A549 (cell line): ENCODE data around the gene MANSC4. TPM values are rescaled to one million over a fixed set of nuclear protein-coding genes. Genes with fewer than 3 reads are reported as not detected.

ENCODE experiments used
- ATAC-seq, 2 experiments: fragments of 200-7000 bp in 1 of 2; fragments of >200 bp in 1 of 2; cut with Nextera tagmentation in 1 of 2; cut with Tn5 transposase in 1 of 2; 3 replicates each; pipeline versions ENCODE4 v1.8.0 to v1.9.1; 2018 to 2020; ENCODE audit warnings: mild to moderate bottlenecking in 1 of 2, moderate library complexity in 1 of 2
- CTCF ChIA-PET: fragments of 300-600 bp; sonication (Branson Sonifier 250); formaldehyde crosslinking; extraction: SDS; loops from one replicate; lab custom pipeline; 2021; ENCODE audit warnings: antibody characterized with exemption, inconsistent platforms; lab: Yijun Ruan, JAX
- POLR2A ChIA-PET: fragments of 350-600 bp; formaldehyde crosslinking; extraction: SDS; loops from one replicate; lab custom pipeline; 2021; ENCODE audit warnings: antibody characterized with exemption, inconsistent platforms; lab: Yijun Ruan, JAX
- DNase-seq, 2 experiments: peaks; one replicate each; pipeline versions ENCODE4 v3.0.0 to v3.0.0-alpha.2; 2011 to 2016; ENCODE audit warnings: low read depth in 1 of 2, low spot score in 1 of 2
- FAIRE-seq: peaks from 2 replicates; lab custom pipeline; 2011; peaks lifted over from hg19 to GRCh38; lab: Jason Lieb, UNC
- H3K27ac ChIP-seq, 2 experiments: fragments of >200 bp; sonication (Bioruptor Twin); formaldehyde crosslinking; 3 replicates each; pipeline ENCODE4 v1.5.1; 2016 to 2017
- H3K4me1 ChIP-seq: fragments of >200 bp; sonication (Bioruptor Twin); formaldehyde crosslinking; 3 replicates; pipeline ENCODE4 v1.6.1; 2016
- H3K4me2 ChIP-seq: fragments of >200 bp; sonication (Bioruptor Twin); formaldehyde crosslinking; 3 replicates; pipeline ENCODE4 v1.6.1; 2016
- H3K4me3 ChIP-seq: fragments of >200 bp; sonication (Bioruptor Twin); formaldehyde crosslinking; 3 replicates; pipeline ENCODE4 v1.5.1; 2016
- H3K9me3 ChIP-seq: fragments of >200 bp; sonication (Bioruptor Twin); formaldehyde crosslinking; 3 replicates; pipeline ENCODE4 v1.6.1; 2016
- BHLHE40 ChIP-seq: IDR thresholded peaks from 2 replicates; pipeline ENCODE4 v1.6.1; 2012; ENCODE audit warnings: low read depth, low read length, inconsistent platforms
- CHD4 ChIP-seq: fragments of 200-600 bp; sonication (generic); IDR thresholded peaks from 2 replicates; pipeline ENCODE4 v1.6.1; 2016; ENCODE audit warnings: antibody characterized with exemption, mild to moderate bottlenecking, borderline replicate concordance
- EHF ChIP-seq: fragments of 250-450 bp; sonication (Bioruptor Pico); IDR thresholded peaks from 2 replicates; pipeline ENCODE4 v1.5.0; 2020; ENCODE audit warnings: mild to moderate bottlenecking
- FOXS1 ChIP-seq: fragments of 250-450 bp; sonication (Bioruptor Pico); IDR thresholded peaks from 2 replicates; pipeline ENCODE4 v1.5.0; 2020; ENCODE audit warnings: mild to moderate bottlenecking, moderate library complexity
- GATA3 ChIP-seq: IDR thresholded peaks from 2 replicates; pipeline ENCODE4 v1.6.1; 2012; ENCODE audit warnings: borderline replicate concordance
- HOXB13 ChIP-seq: fragments of 250-450 bp; sonication (Bioruptor Pico); IDR thresholded peaks from 2 replicates; pipeline ENCODE4 v1.5.0; 2020; ENCODE audit warnings: low read depth, mild to moderate bottlenecking, moderate library complexity
- HOXB5 ChIP-seq: fragments of 250-450 bp; sonication (Bioruptor Pico); IDR thresholded peaks from 2 replicates; pipeline ENCODE4 v1.5.0; 2020; ENCODE audit warnings: mild to moderate bottlenecking, moderate library complexity
- JUNB ChIP-seq: fragments of >200 bp; sonication (Bioruptor Twin); formaldehyde crosslinking; IDR thresholded peaks from 2 replicates; pipeline ENCODE4 v1.6.1; 2016
- MAFK ChIP-seq: fragments of 450-650 bp; IDR thresholded peaks from 2 replicates; pipeline ENCODE4 v1.6.1; 2014; ENCODE audit not compliant: partially characterized antibody
- MYC ChIP-seq: IDR thresholded peaks from 2 replicates; pipeline ENCODE4 v1.6.1; 2012; ENCODE audit warnings: mild to moderate bottlenecking, inconsistent platforms, low read length, improper control_type of control experiment, borderline replicate concordance
- NPAS2 ChIP-seq: fragments of 250-450 bp; sonication (Bioruptor Pico); IDR thresholded peaks from 2 replicates; pipeline ENCODE4 v1.8.0; 2022; ENCODE audit warnings: mild to moderate bottlenecking, moderate library complexity, borderline replicate concordance
- NR3C1 ChIP-seq: fragments of >200 bp; sonication (Bioruptor Twin); formaldehyde crosslinking; IDR thresholded peaks from 3 replicates; pipeline ENCODE4 v1.6.1; 2017
- RFX5 ChIP-seq: fragments of 450-650 bp; IDR thresholded peaks from 2 replicates; pipeline ENCODE4 v1.7.1; 2014; ENCODE audit warnings: antibody characterized with exemption, mild to moderate bottlenecking, moderate library complexity
- TP53 ChIP-seq: fragments of 250-450 bp; sonication (Bioruptor Pico); IDR thresholded peaks from 2 replicates; pipeline ENCODE4 v1.5.0; 2021; ENCODE audit warnings: mild to moderate bottlenecking, moderate library complexity
- ZC3H11A ChIP-seq: fragments of 450-650 bp; IDR thresholded peaks from 2 replicates; pipeline ENCODE4 v1.6.1; 2014; ENCODE audit warnings: antibody characterized with exemption, mild to moderate bottlenecking
- ZFP36 ChIP-seq: fragments of 450-650 bp; IDR thresholded peaks from 2 replicates; pipeline ENCODE4 v1.6.1; 2014; ENCODE audit warnings: borderline replicate concordance; ENCODE audit not compliant: partially characterized antibody
- ZNF302 ChIP-seq: fragments of 250-450 bp; sonication (Bioruptor Pico); IDR thresholded peaks from 2 replicates; pipeline ENCODE4 v1.9.0; 2021; ENCODE audit warnings: inconsistent platforms, mild to moderate bottlenecking, moderate library complexity
- WGBS: methylation state at CpG from one replicate; pipeline ENCODE4 v1.1.6; 2017; ENCODE audit errors: missing lambda C conversion rate; 5-methylcytosine and 5-hydroxymethylcytosine counted together
- polyA plus RNA-seq, 4 experiments: library from polyadenylated mRNA; depleted of rRNA in 3 of 4; stranded (reverse); fragments of >200 nt; fragmentation: RNase III in 1 of 4; extraction: RNeasy Plus Mini Kit Qiagen cat#74134 plus additional on column Dnase treatment in 1 of 4; gene quantifications; 2 replicates in 3 of 4; 3 replicates in 1 of 4; pipeline ENCODE4 v1.2.3, GENCODE V29; 2011 to 2017
- TF ChIP-seq, protein P1 (sequence below): IDR thresholded peaks from 2 replicates; pipeline ENCODE4 v1.6.1; 2012
- TF ChIP-seq, protein P2 (sequence below): fragments of 150-350 bp; IDR thresholded peaks from 2 replicates; pipeline ENCODE4 v1.6.1; 2014; ENCODE audit warnings: low read depth, mild to moderate bottlenecking, low read length

Gene MANSC4
- polyA plus RNA-seq, 2 of the 4 experiments (the other 2 are of a cell fraction), result 0.09 to 0.12 TPM

DNA sequence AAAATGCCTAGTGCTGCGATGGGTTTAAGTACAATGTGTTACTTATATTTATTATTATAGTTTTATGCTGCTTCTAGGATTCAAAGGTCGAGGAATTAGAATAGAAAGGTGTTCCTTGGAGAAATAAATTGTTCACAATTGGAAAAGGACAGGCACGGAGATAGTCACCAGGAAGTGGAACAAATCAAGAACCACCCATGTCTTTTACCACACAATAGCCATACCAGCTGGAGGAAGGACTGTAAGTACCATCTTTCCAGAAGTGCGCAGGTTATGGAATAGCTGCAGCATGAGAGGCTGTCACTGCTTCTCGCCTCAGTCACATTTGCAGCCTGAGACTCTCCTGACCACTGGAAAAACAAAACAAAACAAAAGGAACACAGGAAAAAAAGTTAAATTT, 40.5 kb upstream of the MANSC4 start (continued):
- no peak for TF ChIP-seq ZFP36
- TF ChIP-seq, protein P1, sequence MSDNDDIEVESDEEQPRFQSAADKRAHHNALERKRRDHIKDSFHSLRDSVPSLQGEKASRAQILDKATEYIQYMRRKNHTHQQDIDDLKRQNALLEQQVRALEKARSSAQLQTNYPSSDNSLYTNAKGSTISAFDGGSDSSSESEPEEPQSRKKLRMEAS, result no peak
- TF ChIP-seq, all 56 proteins: peak for 0

DNA sequence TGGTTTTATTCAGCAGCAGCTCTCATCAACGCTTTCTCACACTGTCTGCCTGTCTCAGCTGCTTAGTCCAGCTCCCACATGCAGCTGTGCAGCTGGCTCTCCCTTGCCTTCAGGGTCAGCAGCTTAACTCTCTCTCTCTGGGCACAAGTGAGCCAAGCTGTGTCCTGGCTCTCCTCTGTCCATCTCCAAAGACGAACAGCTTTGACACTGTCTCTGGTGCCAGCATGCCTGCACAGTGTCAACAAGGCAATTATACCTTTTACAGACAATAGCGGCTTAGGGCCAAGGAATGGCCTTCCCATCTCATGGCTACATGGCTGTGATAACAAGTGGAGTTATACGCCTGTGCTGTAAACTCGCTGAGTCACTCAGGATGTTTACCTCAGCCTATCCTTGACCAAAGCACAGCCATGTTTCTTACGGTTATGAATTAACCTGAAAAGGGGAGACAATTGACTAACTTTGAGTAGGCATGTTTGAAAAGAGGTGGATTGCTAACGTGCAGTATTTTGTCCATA, 38.4 kb upstream of the MANSC4 start:
- peaks cover 16% of the 10 kb centered on the region; the same call in 2 of the 3 replicates for H3K4me1 ChIP-seq
- ChIA-PET CTCF (interaction anchor here (0.6 kb wide), 1 partner anchor 22 kb away, joined by 3 read pairs; no protein-coding TSS in a partner anchor), POLR2A (no interaction called here)
- WGBS, result 67% methylated on average over 7 of the region's 7 CpGs
- H3K4me2 ChIP-seq, result no peak overlapping the region
- no peaks in the 10 kb centered on the region for H3K9me3 ChIP-seq
- no peak for DNase-seq
- peak in 1 of 2 experiments; percentile 17; a peak in 1 of 6 replicates for ATAC-seq
- no peak overlapping the region for H3K4me3 ChIP-seq
- peak; percentile 39 for TF ChIP-seq MAFK
- TF ChIP-seq, protein P1, result no peak
- 0 out of 2 replicates have a peak, but pooled peaks have one; percentile 58 for TF ChIP-seq FOXS1
- no peak for TF ChIP-seq TP53 (CRISPR knock-in tag)
- TF ChIP-seq NPAS2 (CRISPR knock-in tag), result peak; percentile 8; the same call in 1 of the 2 replicates
- peak; percentile 42; the same call in 1 of the 2 replicates for TF ChIP-seq EHF (CRISPR knock-in tag)
- TF ChIP-seq ZNF302, result peak; percentile 76; the same call in 1 of the 2 replicates
- no peak for TF ChIP-seq RFX5
- TF ChIP-seq HOXB13 (CRISPR knock-in tag), result 0 out of 2 replicates have a peak, but pooled peaks have one; percentile 57
- peak; percentile 60; the same call in 1 of the 2 replicates for TF ChIP-seq HOXB5 (CRISPR knock-in tag)
- 0 out of 6 replicates have a peak overlapping the region, but pooled peaks of 1 of the 2 experiments have one; percentile 44 for H3K27ac ChIP-seq
- no peak for FAIRE-seq

DNA sequence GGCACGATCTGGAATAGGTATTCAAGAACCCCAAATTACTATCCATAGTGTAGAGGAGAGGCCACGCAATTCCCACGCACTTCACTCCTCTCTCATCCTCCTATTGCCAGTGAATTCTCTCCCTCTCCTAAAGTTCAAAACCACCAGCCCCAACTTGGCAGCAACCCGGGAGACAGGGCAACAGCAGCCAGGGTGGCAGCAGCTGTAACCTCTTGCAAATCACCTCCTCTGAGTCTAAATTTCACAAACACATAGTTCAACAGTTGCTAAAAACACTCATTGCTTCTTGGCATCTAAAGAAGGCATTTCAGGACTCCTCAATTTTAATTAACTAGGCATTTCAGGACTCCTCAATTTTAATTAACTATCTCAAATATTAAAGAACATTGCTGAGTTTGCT, 37.7 kb upstream of the MANSC4 start:
- TF ChIP-seq ZC3H11A (no peak), ZFP36 (no peak), JUNB (no peak), HOXB5 (CRISPR knock-in tag) (no peak), NR3C1 (no peak), GATA3 (no peak), MYC (no peak), CHD4 (no peak)
- TF ChIP-seq, protein P2, sequence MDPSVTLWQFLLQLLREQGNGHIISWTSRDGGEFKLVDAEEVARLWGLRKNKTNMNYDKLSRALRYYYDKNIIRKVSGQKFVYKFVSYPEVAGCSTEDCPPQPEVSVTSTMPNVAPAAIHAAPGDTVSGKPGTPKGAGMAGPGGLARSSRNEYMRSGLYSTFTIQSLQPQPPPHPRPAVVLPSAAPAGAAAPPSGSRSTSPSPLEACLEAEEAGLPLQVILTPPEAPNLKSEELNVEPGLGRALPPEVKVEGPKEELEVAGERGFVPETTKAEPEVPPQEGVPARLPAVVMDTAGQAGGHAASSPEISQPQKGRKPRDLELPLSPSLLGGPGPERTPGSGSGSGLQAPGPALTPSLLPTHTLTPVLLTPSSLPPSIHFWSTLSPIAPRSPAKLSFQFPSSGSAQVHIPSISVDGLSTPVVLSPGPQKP, result no peak
- FAIRE-seq, result no peak
- no peak for ATAC-seq
- H3K4me1 ChIP-seq, result peaks cover 16% of the 10 kb centered on the region; the same call in 2 of the 3 replicates
- POLR2A ChIA-PET, result no interaction called here
- no peak overlapping the region for H3K4me3 ChIP-seq
- no peaks in the 10 kb centered on the region for H3K9me3 ChIP-seq
- no peak overlapping the region for H3K4me2 ChIP-seq
- no peak for DNase-seq
- CTCF ChIA-PET, result interaction anchor here (0.6 kb wide), 1 partner anchor 22 kb away, joined by 3 read pairs; no protein-coding TSS in a partner anchor
- WGBS, result 80% methylated on average over 4 of the region's 4 CpGs
- H3K27ac ChIP-seq, result no peak overlapping the region

DNA sequence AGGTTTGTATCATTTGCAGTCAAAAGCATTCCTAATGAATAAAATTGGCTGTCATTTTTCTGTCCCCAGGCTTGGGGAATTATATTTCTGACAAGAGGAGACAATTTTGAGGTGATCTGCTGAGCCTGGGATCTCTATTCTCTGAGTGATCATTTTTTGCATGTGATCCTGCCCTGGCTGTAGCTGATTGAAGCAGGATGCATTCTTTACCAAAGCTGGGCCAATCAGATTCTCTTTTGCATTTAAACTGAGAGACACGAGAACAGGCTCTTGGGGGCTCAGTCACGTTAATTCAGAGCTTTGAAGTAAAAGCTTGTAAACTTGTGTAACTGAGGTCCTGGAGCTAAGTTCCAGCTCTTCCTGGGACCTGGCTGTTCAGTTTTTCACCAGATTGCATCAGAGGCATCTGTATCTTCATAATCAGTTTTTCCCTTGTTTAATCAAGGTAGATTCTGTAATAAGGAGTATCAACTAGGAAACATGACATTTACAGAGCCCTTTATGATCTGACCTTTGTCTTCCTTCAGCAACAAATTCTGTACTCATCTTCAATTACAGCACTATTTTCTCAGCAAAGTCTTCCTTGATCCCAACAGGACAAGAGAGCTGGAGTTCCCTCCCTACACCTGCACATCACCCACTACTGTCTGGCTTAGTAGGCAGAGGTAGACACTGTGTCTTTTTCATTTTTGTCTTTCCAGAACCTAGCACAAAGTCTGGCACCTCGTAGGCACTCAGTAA, 35.0 kb upstream of the MANSC4 start:
- ChIA-PET CTCF (interaction anchor here (1.3 kb wide), 1 partner anchor 9 kb away, joined by 4 read pairs; no protein-coding TSS in a partner anchor), POLR2A (interaction anchor here (1.0 kb wide), 1 partner anchor 35 kb away, joined by 4 read pairs; the partner anchor contains the start of genes KLHL42 and MANSC4)
- Histone ChIP-seq H3K4me1 (peaks cover 11% of the 10 kb centered on the region; the same call in 2 of the 3 replicates), H3K9me3 (no peaks in the 10 kb centered on the region), H3K4me2 (peak overlapping the region; percentile 31; the same call in 2 of the 3 replicates), H3K27ac (peak overlapping the region; percentile 52 to 57; a peak in 4 of 6 replicates), H3K4me3 (no peak overlapping the region)
- 44% methylated on average over 3 of the region's 3 CpGs for WGBS
- ATAC-seq, result no peak
- TF ChIP-seq EHF (CRISPR knock-in tag) (no peak), BHLHE40 (no peak), HOXB5 (CRISPR knock-in tag) (no peak)
- no peak for FAIRE-seq
- DNase-seq, result no peak
